Left forelimb (tissue), 1 donor: ENCODE measurements around the gene FOXK2.

Source experiments
- DNase-seq: peaks from one replicate; pipeline ENCODE4 v3.0.0-alpha.2; 2018; ENCODE audit warnings: low spot score

FOXK2 gene

DNA sequence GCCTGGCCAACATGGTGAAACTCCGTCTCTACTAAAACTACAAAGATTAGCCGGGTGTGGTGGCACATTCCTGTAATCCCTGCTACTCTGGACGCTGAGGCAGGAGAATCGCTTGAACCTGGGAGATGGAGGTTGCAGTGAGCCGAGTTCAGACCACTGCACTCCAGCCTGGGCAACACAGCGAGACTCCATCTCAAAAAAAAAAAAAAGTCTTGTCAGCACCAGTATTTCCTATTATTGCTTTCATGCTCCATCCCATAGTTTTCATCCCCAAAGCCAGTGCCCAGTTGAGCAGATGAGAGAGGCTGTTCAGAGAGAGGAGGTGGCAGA is 70.3 kb downstream of the FOXK2 start:
- DNase-seq: no peak

DNA sequence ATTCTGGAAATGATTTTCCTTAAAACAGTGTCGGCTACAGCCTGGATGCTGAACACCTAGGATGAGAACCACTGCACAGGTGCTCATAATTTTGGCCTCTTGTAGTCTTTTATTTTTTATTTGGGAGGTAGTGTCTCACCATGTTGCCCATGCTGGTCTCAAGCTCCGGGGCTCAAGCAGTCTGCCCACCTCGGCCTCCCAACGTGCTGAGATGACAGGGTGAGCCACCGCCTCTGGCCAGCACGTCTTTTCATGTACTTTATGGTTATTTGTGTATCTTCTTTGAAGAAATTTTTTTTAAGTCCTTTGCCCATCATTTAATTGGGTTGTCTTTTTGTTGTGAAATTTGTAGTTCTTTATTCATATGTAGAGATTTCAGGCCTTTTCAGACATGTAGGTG is 70.7 kb downstream of the FOXK2 start:
- no peak for DNase-seq

DNA sequence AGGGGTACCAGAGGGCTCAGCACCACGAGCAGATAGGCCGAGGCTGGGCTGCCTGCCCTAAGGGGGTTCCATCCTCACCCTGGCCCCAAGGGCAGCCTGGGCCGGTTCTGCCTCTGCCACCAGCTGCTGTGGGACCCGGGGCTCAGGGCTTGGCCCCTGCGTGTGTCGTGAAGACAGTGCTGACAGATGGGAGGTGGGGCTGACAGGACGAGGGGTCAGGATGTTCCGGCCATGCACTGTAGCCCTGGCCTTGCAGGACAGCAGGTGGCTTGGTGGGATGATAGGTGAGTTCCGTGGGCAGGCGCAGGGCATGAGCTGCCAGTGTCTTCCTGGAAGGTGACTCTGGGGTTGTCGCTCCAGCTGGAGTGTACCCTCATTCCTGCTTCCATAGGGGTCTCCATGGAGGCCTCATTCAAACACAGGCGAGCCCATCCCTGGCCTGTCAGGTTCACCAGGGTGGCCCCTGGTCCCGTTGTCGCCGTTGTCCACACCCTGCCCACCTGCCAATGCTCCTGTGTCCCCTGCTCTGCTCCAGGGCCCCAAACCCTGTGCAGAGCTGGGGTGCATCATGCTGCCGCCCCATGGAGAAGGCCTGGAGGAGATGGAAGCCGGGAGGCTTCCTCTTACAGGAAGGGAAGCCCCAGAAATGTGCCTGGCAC is 71.5 kb downstream of the FOXK2 start:
- DNase-seq: no peak

DNA sequence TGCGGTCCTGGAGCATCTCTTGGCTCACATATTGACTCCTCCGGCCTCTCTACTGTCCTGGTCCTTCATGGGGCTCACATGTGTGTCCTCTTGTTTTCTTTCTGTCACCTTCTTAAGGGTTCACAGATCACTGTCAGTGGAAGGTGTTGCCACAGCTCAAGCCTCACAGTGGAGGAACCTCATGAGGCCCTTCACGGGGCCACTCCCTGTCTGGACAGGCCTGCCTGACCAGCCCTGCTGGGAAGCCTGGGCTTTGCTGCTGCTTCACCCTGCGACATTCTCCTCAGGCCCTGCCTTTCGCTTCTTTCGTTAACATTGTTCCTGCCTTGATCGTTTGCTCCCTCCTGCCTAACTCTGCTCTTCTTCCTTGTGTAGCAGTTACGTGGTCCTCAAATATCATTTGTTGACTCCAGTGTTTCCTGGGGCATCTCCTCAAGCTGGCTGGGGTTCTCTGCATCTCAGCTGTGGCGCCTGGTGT is 72.8 kb downstream of the FOXK2 start:
- no peak for DNase-seq

DNA sequence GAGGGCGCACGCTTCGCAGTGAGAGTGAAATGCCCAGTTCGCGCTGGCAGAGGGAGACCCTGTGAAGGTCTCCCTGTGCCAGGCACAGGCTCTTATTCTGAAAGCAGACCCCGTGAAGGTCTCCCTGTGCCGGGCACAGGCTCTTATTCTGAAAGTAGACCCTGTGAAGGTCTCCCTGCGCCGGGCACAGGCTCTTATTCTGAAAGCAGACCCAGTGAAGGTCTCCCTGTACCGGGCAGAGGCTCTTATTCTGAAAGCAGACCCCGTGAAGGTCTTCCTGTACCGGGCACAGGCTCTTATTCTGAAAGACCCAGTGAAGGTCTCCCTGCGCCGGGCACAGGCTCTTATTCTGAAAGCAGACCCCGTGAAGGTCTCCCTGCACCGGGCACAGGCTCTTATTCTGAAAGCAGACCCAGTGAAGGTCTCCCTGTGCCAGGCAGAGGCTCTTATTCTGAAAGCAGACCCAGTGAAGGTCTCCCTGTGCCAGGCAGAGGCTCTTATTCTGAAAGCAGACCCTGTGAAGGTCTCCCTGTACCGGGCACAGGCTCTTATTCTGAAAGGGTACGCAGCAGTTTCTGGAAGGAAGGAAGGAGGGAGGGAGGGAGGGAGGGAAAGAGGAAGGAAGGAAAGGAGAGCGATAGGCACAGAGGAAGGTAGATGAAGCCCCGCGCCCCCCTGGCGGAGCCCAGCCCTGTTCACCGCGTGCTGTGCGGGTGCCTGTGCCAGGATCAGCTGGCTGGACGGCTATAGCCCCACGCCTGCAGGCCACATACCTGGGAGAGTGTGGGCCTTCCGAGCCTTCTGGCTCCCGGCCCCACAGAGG is 73.4 kb downstream of the FOXK2 start:
- DNase-seq: peak; percentile 74

DNA sequence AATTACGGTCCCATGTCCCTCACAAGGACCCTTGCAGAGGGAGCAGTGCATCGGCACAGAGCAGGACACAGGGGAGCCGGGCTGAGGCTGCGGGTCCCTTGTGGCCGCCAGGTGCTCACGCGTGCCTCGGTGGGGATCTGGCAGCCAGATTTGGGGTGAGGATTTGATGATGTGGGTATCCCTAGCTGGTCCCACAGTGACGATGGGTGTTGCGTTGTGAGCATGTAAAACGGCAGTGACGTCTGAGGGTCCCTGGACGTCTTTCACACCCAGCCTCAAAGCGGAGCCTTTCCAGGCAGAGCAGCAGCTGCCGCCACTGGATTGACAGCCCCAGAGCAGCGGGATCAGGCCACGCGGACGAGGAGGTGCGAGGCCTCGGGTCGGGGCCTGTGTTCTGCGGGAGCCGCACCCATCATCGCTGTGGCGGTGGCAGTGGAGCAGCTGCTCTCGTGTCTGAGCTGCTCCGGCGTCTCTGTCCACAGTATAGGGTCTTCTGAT is 74.1 kb downstream of the FOXK2 start:
- no peak for DNase-seq

DNA sequence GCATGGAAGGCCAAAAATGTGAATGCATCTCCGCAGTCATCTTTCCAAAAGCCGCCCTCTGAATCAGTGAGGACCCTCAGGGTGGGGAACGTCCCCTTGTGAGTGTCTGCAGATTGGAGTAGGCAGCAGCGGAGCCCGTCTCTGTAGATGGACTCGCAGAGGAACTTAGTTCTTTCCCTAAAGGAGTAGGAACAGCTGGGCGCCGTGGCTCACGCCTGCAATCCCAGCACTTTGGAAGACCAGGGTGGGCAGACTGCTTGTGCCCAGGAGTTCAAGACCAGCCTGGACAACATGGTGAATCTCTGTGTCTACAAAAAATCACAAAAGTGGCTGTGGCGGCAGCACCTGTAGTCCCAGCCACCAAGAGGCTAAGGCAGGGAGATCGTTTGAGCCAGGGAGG is 75.0 kb downstream of the FOXK2 start:
- no peak for DNase-seq

DNA sequence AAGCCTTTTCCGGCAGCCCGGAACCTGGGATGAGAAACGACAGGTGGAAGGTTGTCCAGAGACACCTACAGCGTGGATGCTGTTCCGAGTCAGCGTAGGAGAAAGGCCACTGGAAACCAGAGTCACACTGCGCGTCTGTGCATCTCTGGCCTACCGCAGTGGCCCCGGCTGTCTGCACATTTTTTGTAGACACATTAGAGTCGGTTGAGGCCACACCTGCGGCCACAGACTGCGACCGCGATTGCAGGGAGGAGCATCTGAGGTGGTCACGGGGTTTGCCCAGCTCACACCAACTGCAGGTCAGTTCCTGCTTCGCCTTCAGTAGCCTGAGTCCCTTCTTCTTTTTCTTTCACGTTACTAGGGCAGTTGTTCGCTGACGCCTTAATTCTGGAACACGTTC is 76.4 kb downstream of the FOXK2 start:
- no peak for DNase-seq

DNA sequence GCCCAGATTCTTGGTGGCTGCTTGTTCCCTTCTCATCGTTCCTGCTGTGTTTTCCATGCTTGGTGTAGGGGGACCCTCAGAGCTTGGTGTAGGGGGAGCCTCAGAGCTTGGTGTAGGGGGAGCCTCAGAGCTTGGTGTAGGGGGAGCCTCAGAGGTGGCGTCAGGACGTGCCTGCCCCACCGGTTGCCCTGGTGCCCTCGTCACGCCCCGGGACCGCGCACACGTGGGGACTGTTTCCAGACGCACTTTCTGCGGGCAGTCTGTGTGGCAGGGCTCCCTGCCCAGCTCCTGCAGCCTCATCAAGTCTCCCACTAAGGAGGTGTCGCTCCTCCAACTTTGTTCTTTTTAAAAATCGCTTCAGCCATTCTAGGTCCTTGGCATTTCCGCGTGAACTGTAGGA is 76.8 kb downstream of the FOXK2 start:
- DNase-seq: no peak

DNA sequence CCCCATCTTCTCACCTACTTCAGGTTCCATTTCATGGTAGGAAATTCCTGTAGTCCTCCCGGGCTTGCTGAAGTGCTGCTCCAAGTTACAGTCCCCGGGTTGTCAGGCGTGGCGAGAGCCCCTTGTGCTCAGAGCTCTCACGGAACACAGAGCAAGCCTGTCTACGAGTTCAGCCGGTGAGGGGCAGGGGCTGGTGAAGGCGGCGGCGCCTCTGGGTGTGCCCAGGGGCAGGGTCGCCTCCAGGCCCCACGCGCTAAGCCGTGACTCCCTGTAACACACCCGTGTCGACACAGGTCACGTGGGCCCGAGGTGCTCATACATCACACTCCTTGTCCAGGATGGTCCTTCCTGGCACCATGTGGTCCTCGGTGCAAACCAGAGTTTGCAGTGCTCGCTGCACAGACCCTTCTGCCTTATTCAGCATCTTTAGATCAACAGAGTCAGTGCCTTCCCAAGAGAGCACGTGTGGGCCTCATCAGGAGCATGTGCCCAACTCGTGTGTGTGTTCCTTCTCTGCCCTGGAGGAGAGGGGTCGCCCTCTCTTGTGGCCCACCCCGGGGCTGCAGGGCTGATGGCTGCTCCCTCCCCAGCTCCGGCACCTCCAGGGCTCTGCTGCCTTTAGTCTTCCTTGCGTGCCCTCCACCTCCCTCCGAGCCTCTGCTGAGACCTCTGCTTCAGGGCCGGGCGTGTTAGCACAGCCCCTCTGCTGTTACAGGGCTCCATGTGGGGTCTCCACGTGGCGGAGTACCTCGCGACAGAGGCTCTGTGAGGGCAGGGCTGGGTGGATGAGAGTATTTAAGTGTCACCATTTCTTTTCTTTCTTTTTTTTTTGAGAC is 77.5 kb downstream of the FOXK2 start:
- DNase-seq: no peak

DNA sequence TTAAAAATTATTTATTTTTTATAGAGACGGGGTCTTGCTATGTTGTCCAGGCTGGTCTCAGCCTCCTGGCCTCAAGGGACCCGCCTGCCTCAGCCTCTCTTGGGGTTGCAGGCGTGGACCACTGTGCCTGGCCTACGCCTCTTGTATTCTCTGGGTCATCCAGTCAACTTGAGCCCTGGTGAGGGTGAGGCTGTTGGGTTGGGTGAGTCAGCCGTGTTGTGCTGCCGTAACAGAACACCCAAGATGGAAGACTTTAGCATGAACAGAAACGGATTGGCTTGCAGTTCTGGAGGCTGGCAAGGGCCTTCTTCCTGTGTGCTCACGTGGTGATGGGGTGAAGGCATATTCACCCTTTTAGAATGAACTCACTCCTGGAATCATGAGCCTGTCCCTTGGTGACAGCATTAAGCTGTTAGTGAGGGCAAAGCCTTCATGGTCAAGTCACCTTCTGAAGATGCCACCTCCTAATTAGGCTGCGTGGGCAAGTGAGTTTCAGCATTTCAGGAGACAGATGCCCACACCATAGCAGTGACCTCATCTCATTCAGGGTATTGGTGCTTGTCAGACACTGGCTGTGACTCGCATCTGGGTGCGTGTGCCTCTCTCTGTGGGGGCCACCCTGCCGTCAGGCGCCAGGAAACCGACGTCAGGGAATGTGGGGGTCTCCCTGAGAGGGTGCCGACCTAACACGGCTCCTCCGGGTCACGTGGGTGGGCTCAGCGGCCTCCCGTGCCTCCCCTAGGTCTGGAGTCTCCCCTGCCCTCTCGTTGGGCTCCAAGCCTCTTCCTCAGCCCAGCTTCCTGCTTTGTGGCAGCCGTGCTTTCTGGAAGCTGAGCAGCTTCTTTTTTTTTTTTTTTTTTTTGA is 79.0 kb downstream of the FOXK2 start:
- DNase-seq: no peak

DNA sequence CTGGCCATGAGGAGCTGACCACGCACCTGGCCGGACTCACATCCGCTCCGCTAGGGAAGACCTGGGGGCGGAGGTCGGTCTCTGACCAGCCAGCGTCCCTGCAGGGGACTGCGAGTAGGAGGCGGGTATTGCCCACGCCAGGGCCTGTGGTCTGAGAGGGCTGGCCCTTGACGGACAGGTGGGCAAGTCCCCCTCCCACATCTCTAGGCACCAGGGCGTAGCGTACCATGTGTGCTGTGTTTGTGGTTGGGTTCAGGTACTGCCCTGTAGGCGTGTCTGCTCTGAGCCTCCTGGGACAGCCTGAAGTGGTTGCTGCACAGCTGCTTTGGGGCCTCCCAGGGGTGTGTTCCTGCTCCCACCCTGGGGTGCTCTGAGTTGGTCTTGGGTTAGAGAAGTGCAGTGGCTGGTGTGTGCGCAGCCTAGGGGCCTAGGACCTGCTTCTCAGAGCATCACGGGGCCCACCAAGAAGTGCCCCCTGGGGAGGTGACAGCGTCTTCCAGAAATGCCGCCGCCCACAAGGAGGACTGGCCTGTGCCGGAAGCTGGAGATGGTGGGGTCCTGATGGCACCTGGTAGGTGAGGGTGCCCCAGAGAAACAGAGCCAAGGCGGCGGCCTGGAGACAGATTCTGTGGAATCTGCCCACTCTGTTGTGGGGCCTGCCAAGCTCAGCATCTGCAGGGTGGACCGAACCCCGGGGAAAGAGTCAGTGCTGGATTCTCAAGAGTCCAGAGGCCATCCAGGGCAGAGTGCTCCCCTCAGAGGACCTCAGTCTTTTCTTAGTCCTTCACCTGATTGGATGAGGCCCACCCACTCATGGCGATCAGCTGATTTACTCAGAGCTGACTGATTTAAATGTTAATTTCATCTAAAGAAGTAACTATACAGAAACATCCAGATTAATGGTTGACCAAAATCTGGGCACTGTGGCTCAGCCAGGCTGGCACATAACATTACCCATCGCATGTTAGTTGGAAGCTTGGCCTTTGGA is 80.4 kb downstream of the FOXK2 start:
- DNase-seq: no peak

DNA sequence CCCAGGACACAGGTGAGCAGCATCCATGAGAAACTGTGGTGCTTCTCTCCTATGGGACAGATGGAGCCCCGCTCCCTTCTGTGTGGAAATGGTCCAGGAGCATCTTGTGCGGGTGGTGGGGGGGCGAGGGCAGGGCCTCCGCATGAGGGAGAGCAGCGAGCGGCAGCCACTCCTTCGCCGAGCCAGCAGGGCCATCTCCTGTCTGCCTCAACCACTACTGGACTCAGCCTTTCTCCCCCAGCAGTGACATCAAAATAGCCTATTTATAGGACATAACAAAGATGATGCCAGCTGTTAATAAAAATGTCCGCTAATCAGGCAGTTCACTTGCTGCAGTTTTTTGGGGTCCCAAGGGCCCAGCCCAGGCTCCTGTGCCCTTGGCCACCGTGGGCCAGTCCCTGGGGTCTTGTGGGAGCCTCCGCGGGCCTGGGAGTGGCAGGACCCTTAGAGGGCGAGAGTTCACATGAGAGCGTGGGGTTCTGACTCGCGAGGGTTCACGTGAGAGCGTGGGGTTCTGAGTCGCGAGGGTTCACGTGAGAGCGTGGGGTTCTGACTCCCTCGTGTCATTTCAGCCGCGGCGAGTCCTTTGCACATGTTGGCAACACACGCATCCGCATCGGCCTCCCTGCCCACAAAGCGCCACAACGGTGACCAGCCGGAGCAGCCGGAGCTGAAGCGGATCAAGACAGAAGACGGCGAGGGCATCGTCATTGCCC is 81.4 kb downstream of the FOXK2 start:
- no peak for DNase-seq

DNA sequence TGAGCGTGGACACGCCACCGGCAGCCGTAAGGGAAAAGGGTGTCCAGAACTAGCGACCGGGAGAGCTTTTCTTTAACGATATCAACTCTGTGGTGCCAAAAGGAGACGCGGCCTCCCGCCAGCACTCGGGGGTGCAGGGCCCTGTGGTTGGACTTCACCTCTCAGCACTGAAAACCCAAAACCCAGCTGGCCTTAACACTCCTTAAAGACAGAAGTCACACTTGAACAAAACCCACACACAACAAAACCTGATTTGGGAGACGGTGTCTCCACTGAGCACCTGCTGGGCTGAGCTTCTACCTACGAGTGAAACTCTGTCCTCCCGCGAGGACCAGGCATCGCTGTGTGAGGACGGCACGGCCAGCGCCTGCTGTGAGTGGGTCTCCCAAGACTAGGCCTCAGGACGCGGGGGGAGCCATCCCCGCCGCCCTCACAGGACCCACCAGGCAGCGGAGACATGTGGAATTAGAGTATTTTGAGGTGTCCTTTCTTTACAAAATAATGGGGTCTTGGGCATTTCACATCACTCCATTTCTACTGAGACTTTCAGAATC is 82.0 kb downstream of the FOXK2 start:
- DNase-seq: no peak

DNA sequence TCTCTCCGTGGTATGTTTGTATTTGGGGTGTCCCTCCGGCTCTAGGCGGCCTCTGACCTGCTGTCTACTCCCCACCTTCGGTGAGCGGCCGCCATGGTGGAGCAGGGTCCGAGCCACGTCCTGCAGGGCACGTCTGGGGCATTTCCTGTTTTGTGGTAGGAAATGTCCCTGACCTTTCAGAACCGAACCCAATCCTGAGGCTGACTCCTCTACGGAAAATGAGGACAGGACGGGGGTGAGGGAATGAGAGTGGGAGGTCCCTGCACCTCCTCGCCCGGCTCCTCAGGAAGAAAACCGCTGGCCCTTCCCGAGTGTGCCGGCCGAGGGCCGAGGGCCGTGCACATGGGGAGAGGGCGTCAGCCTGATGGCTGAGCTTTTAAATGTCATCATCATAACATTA is 83.0 kb downstream of the FOXK2 start:
- DNase-seq: no peak

DNA sequence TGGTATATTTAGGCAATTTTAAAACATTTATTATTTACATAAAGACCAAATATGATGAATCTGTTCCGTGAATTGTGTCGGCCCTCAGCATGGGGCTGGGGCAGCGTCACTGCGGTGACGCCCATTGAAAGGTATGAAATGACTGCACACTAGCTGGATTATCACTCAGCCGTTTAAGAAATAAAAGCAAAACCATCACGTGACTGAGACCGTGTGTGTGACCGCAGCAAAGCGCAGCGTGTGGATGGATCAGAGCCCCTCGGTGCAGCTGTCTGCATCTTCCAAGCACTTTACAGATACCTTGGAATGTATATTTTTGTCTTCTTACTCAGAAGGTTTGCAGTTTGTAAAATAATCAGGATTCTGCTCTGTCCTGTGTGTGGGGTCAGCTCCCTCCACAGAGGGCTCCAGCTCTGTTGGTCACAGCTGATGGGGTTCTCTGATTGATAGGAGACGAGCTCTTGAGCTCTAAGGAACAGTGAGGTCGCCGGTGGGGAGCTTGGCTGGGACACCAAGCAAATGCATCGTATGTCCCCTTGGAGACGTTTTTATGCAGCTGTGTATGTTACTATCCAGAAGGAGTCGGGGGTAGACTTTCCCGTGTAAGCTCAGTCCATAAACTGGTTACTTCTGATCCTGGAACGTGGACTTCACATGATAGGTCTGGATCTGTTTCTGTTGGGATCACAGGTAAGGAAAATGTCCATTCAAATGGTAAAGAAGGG is 83.6 kb downstream of the FOXK2 start:
- no peak for DNase-seq

DNA sequence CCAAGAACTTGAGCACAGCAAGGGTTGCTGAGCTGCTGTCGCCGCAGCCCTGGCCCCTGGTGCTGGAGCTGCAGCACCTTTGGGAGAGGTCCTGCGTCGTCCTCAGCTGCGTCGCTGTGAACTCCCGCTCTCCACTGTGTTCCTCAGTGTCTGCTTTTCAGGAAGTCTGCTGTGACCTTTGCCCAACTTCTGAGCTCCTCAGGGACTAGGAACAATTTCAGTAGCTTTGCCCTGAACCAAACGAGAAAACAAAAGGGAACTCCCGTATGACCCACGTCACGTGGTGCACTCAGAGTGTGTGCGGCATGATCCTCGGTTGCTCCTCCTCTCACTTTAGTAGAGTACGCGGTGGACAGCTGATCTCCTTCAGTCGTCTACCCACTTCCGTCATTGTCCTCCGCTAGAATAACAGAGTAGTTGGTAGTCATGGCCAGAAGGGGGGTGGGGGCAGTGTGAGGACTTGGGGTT is 84.5 kb downstream of the FOXK2 start:
- DNase-seq: no peak

DNA sequence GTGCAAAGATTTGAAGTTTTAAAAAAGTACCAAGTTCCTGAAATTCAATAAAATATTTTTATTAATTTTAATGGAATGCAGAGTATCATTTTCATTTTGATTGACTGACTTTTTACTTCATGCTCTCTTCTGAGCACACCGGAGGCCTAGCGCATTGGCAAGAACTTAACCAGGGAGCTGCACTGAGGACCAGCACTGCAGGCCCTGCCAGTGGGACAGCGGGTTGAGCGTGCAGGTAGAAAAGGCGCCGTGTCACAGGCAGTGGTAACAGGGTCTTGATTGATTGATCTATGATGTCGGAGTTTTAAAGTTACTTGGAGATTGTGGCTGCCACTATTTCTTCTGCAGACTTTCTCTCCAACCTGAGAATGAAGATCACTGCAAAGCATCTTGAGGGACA is 85.0 kb downstream of the FOXK2 start:
- DNase-seq: no peak
